Measurements from ENCODE around the gene DDX25. TPM values are rescaled to one million over a fixed set of nuclear protein-coding genes. Genes with fewer than 3 reads are reported as not detected.

The DDX25 gene
- total and polyA plus RNA-seq, 2 experiments from 2014 or later, result 6.1 to 7.5 TPM

GRCh38 chr11:125971618-125972017, 67.3 kb downstream of the DDX25 start:
- no peak for DNase-seq (ENCODE audit: low read depth in 1 of 2, low spot score in 1 of 2)
- H3K27me3 ChIP-seq, result no peaks in the 10 kb centered on the region
- no peaks in the 10 kb centered on the region for H3K36me3 ChIP-seq
- no peaks in the 10 kb centered on the region for H3K9me3 ChIP-seq (ENCODE audit: low read depth)
- no peak for TF ChIP-seq CTCF (IDR thresholded peaks at IDR 0.05; ENCODE audit: low read depth, low read length)
- H3K27ac ChIP-seq, result no peak overlapping the region
- H3K4me3 ChIP-seq, result no peak overlapping the region
- H3K4me1 ChIP-seq (ENCODE audit: low read depth), result peaks cover 14% of the 10 kb centered on the region

GRCh38 chr11:125974284-125974683, 70.0 kb downstream of the DDX25 start:
- Histone ChIP-seq H3K27me3 (no peaks in the 10 kb centered on the region), H3K4me1 (ENCODE audit: low read depth) (no peaks in the 10 kb centered on the region), H3K4me3 (no peak overlapping the region), H3K27ac (no peak overlapping the region), H3K9me3 (ENCODE audit: low read depth) (no peaks in the 10 kb centered on the region), H3K36me3 (no peaks in the 10 kb centered on the region)
- no peak for TF ChIP-seq CTCF (IDR thresholded peaks at IDR 0.05; ENCODE audit: low read depth, low read length)
- DNase-seq (ENCODE audit: low read depth in 1 of 2, low spot score in 1 of 2), result no peak

GRCh38 chr11:125975634-125976033, 71.3 kb downstream of the DDX25 start:
- TF ChIP-seq CTCF (IDR thresholded peaks at IDR 0.05; ENCODE audit: low read depth, low read length), result no peak
- no peaks in the 10 kb centered on the region for H3K4me1 ChIP-seq (ENCODE audit: low read depth)
- H3K36me3 ChIP-seq, result no peaks in the 10 kb centered on the region
- no peak overlapping the region for H3K4me3 ChIP-seq
- H3K27ac ChIP-seq, result no peak overlapping the region
- DNase-seq (ENCODE audit: low read depth in 1 of 2, low spot score in 1 of 2), result no peak
- no peaks in the 10 kb centered on the region for H3K27me3 ChIP-seq
- H3K9me3 ChIP-seq (ENCODE audit: low read depth), result no peaks in the 10 kb centered on the region

- H3K9me3 ChIP-seq (ENCODE audit: low read depth), result no peaks in the 10 kb centered on the region
- TF ChIP-seq CTCF (IDR thresholded peaks at IDR 0.05; ENCODE audit: low read depth, low read length), result no peak
- H3K27ac ChIP-seq, result no peak overlapping the region
- no peaks in the 10 kb centered on the region for H3K27me3 ChIP-seq
- no peaks in the 10 kb centered on the region for H3K36me3 ChIP-seq
- DNase-seq (ENCODE audit: low read depth in 1 of 2, low spot score in 1 of 2), result no peak
- H3K4me1 ChIP-seq (ENCODE audit: low read depth), result no peaks in the 10 kb centered on the region
- H3K4me3 ChIP-seq, result no peak overlapping the region
These were observed 71.8 kb downstream of the DDX25 start for GRCh38 chr11:125976156-125976555.

- TF ChIP-seq CTCF (IDR thresholded peaks at IDR 0.05; ENCODE audit: low read depth, low read length), result no peak
- H3K4me1 ChIP-seq (ENCODE audit: low read depth), result no peaks in the 10 kb centered on the region
- no peaks in the 10 kb centered on the region for H3K27me3 ChIP-seq
- H3K4me3 ChIP-seq, result no peak overlapping the region
- DNase-seq (ENCODE audit: low read depth in 1 of 2, low spot score in 1 of 2), result no peak
- H3K27ac ChIP-seq, result no peak overlapping the region
- H3K9me3 ChIP-seq (ENCODE audit: low read depth), result no peaks in the 10 kb centered on the region
- H3K36me3 ChIP-seq, result no peaks in the 10 kb centered on the region
These were observed 73.0 kb downstream of the DDX25 start for GRCh38 chr11:125977333-125977732.

GRCh38 chr11:125978181-125978716, 73.9 kb downstream of the DDX25 start:
- H3K27me3 ChIP-seq, result no peaks in the 10 kb centered on the region
- no peak overlapping the region for H3K4me3 ChIP-seq
- H3K36me3 ChIP-seq, result no peaks in the 10 kb centered on the region
- no peak for DNase-seq (ENCODE audit: low read depth in 1 of 2, low spot score in 1 of 2)
- H3K27ac ChIP-seq, result no peak overlapping the region
- no peaks in the 10 kb centered on the region for H3K9me3 ChIP-seq (ENCODE audit: low read depth)
- H3K4me1 ChIP-seq (ENCODE audit: low read depth), result no peaks in the 10 kb centered on the region
- TF ChIP-seq CTCF (IDR thresholded peaks at IDR 0.05; ENCODE audit: low read depth, low read length), result no peak

All from cardiac muscle cell (in vitro differentiated cells and primary cell).